Nephron (organoid): Measurements from ENCODE around the gene ILF3.

Experiments used
- H3K27ac Mint-ChIP-seq, 3 experiments: 2 replicates each; pipeline ENCODE4 v1.8.0; 2020; ENCODE audit warnings: mixed read lengths in 3 of 3, mild to moderate bottlenecking in 2 of 3, moderate library complexity in 1 of 3
- H3K27me3 Mint-ChIP-seq: 2 replicates; pipeline ENCODE4 v1.8.0; 2021; ENCODE audit warnings: low read depth, mild to moderate bottlenecking, moderate library complexity, mixed read lengths
- H3K36me3 Mint-ChIP-seq: 2 replicates; pipeline ENCODE4 v1.8.0; 2020; ENCODE audit warnings: low read depth, mixed read lengths
- H3K4me1 Mint-ChIP-seq: 2 replicates; pipeline ENCODE4 v1.8.0; 2020; ENCODE audit warnings: mixed read lengths
- H3K4me3 Mint-ChIP-seq, 3 experiments: 2 replicates each; pipeline ENCODE4 v1.8.0; 2020; ENCODE audit warnings: mild to moderate bottlenecking in 3 of 3, mixed read lengths in 3 of 3, moderate library complexity in 2 of 3
- H3K9me3 Mint-ChIP-seq: 2 replicates; pipeline ENCODE4 v1.8.0; 2020; ENCODE audit warnings: mixed read lengths
- CTCF ChIP-seq, 3 experiments: fragments of 200-600 bp; sonication (generic); IDR thresholded peaks; one replicate each; pipeline ENCODE4 v1.5.0; 2021; ENCODE audit warnings: antibody characterized with exemption in 3 of 3; ENCODE audit not compliant: unreplicated experiment in 3 of 3

Gene ILF3

GRCh38 chr19:10727685-10728201 lies 73.6 kb downstream of the ILF3 start:
- H3K4me3 Mint-ChIP-seq = no peak overlapping the region
- no peak for TF ChIP-seq CTCF (IDR thresholded peaks at IDR 0.05; ENCODE audit: unreplicated experiment in 3 of 3)
- peaks cover 22% of the 10 kb centered on the region for H3K4me1 Mint-ChIP-seq
- peaks cover 8% of the 10 kb centered on the region for H3K36me3 Mint-ChIP-seq
- H3K27ac Mint-ChIP-seq = peak overlapping the region in 1 of 3 experiments; percentile 39
- H3K27me3 Mint-ChIP-seq = no peaks in the 10 kb centered on the region
- H3K9me3 Mint-ChIP-seq = no peaks in the 10 kb centered on the region

GRCh38 chr19:10729411-10729810 lies 75.3 kb downstream of the ILF3 start:
- Mint-ChIP-seq H3K4me1 (peaks cover 19% of the 10 kb centered on the region), H3K9me3 (no peaks in the 10 kb centered on the region), H3K4me3 (no peak overlapping the region), H3K27ac (no peak overlapping the region), H3K27me3 (no peaks in the 10 kb centered on the region), H3K36me3 (peaks cover 8% of the 10 kb centered on the region)
- TF ChIP-seq CTCF (IDR thresholded peaks at IDR 0.05; ENCODE audit: unreplicated experiment in 3 of 3) = no peak

- Mint-ChIP-seq H3K27me3 (no peaks in the 10 kb centered on the region), H3K4me3 (no peak overlapping the region)
- TF ChIP-seq CTCF (IDR thresholded peaks at IDR 0.05; ENCODE audit: unreplicated experiment in 3 of 3) = no peak
Measured at GRCh38 chr19:10730932-10731331, 76.8 kb downstream of the ILF3 start.

GRCh38 chr19:10735741-10736140 lies 81.6 kb downstream of the ILF3 start:
- H3K9me3 Mint-ChIP-seq = peaks cover 9% of the 10 kb centered on the region
- no peaks in the 10 kb centered on the region for H3K27me3 Mint-ChIP-seq
- H3K27ac Mint-ChIP-seq = no peak overlapping the region
- no peaks in the 10 kb centered on the region for H3K4me1 Mint-ChIP-seq
- H3K36me3 Mint-ChIP-seq = peaks cover 24% of the 10 kb centered on the region
- TF ChIP-seq CTCF (IDR thresholded peaks at IDR 0.05; ENCODE audit: unreplicated experiment in 3 of 3) = no peak
- H3K4me3 Mint-ChIP-seq = no peak overlapping the region

More at GRCh38 chr19:10730932-10731331, 76.8 kb downstream of the ILF3 start:
- Mint-ChIP-seq H3K36me3 (peaks cover 8% of the 10 kb centered on the region), H3K27ac (no peak overlapping the region), H3K4me1 (peaks cover 14% of the 10 kb centered on the region), H3K9me3 (no peaks in the 10 kb centered on the region)

GRCh38 chr19:10736189-10736588 lies 82.0 kb downstream of the ILF3 start:
- H3K9me3 Mint-ChIP-seq = peaks cover 13% of the 10 kb centered on the region
- peaks cover 28% of the 10 kb centered on the region for H3K36me3 Mint-ChIP-seq
- H3K27me3 Mint-ChIP-seq = no peaks in the 10 kb centered on the region
- TF ChIP-seq CTCF (IDR thresholded peaks at IDR 0.05; ENCODE audit: unreplicated experiment in 3 of 3) = no peak
- H3K4me3 Mint-ChIP-seq = no peak overlapping the region
- no peaks in the 10 kb centered on the region for H3K4me1 Mint-ChIP-seq
- H3K27ac Mint-ChIP-seq = no peak overlapping the region

GRCh38 chr19:10736916-10737551 lies 82.9 kb downstream of the ILF3 start:
- H3K27me3 Mint-ChIP-seq = no peaks in the 10 kb centered on the region
- no peak for TF ChIP-seq CTCF (IDR thresholded peaks at IDR 0.05; ENCODE audit: unreplicated experiment in 3 of 3)
- peaks cover 16% of the 10 kb centered on the region for H3K9me3 Mint-ChIP-seq
- peaks cover 33% of the 10 kb centered on the region for H3K36me3 Mint-ChIP-seq
- no peak overlapping the region for H3K27ac Mint-ChIP-seq
- H3K4me1 Mint-ChIP-seq = no peaks in the 10 kb centered on the region
- H3K4me3 Mint-ChIP-seq = no peak overlapping the region
